ENCODE measurements around the gene HEATR5A.
"Not testable (repeated sequence)": the region's sequence is repeated elsewhere in the genome, so short reads cannot be mapped to it uniquely, and the experiment has no call there.

HEATR5A gene

GRCh38 chr14:31388687-31389413 lies 31.5 kb downstream of the HEATR5A start:
- DNase-seq (ENCODE audit: low spot score) = peak; percentile 72

- DNase-seq (ENCODE audit: low spot score) = no peak
These were observed 33.3 kb downstream of the HEATR5A start for GRCh38 chr14:31387091-31387490.

- DNase-seq (ENCODE audit: low spot score) = no peak
These were observed 34.1 kb downstream of the HEATR5A start for GRCh38 chr14:31386271-31386670.

GRCh38 chr14:31382221-31382620 lies 38.1 kb downstream of the HEATR5A start:
- DNase-seq (ENCODE audit: low spot score) = no peak

GRCh38 chr14:31380106-31380505 lies 40.2 kb downstream of the HEATR5A start:
- no peak for DNase-seq (ENCODE audit: low spot score)

GRCh38 chr14:31379125-31379947 lies 41.0 kb downstream of the HEATR5A start:
- not testable (repeated sequence) for DNase-seq (ENCODE audit: low spot score)

- no peak for DNase-seq (ENCODE audit: low spot score)
These were observed 42.9 kb downstream of the HEATR5A start for GRCh38 chr14:31377433-31377832.

- DNase-seq (ENCODE audit: low spot score) = no peak
These were observed 48.7 kb downstream of the HEATR5A start for GRCh38 chr14:31371646-31372045.

- no peak for DNase-seq (ENCODE audit: low spot score)
These were observed 56.8 kb downstream of the HEATR5A start for GRCh38 chr14:31363331-31364073.

- DNase-seq (ENCODE audit: low spot score) = no peak
These were observed 57.6 kb downstream of the HEATR5A start for GRCh38 chr14:31362746-31363145.

- DNase-seq (ENCODE audit: low spot score) = not testable (repeated sequence)
These were observed 58.6 kb downstream of the HEATR5A start for GRCh38 chr14:31361761-31362160.

GRCh38 chr14:31360919-31361662 lies 59.3 kb downstream of the HEATR5A start:
- no peak for DNase-seq (ENCODE audit: low spot score)

- no peak for DNase-seq (ENCODE audit: low spot score)
These were observed 63.1 kb downstream of the HEATR5A start for GRCh38 chr14:31357279-31357678.

GRCh38 chr14:31346097-31346496 lies 74.3 kb downstream of the HEATR5A start:
- DNase-seq (ENCODE audit: low spot score) = no peak

GRCh38 chr14:31341280-31341679 lies 79.1 kb downstream of the HEATR5A start:
- no peak for DNase-seq (ENCODE audit: low spot score)

GRCh38 chr14:31340297-31341063 lies 79.9 kb downstream of the HEATR5A start:
- DNase-seq (ENCODE audit: low spot score) = peak; percentile 11

GRCh38 chr14:31339743-31340142 lies 80.6 kb downstream of the HEATR5A start:
- no peak for DNase-seq (ENCODE audit: low spot score)

- no peak for DNase-seq (ENCODE audit: low spot score)
These were observed 83.0 kb downstream of the HEATR5A start for GRCh38 chr14:31337331-31337730.

- DNase-seq (ENCODE audit: low spot score) = no peak
These were observed 83.7 kb downstream of the HEATR5A start for GRCh38 chr14:31336646-31337045.

- DNase-seq (ENCODE audit: low spot score) = not testable (repeated sequence)
These were observed 89.0 kb downstream of the HEATR5A start for GRCh38 chr14:31331395-31331794.

GRCh38 chr14:31329876-31330521 lies 90.4 kb downstream of the HEATR5A start:
- DNase-seq (ENCODE audit: low spot score) = not testable (repeated sequence)
